BLaER1 (cell line): ENCODE results near the gene PPM1E.

ENCODE experiments used
- H3K27ac ChIP-seq: shearing (Covaris generic); formaldehyde crosslinking; 2 replicates; pipeline ENCODE4 v1.8.1; 2022
- H3K27me3 ChIP-seq: shearing (Covaris generic); formaldehyde crosslinking; 2 replicates; pipeline ENCODE4 v1.8.1; 2022
- H3K36me3 ChIP-seq: shearing (Covaris generic); formaldehyde crosslinking; 2 replicates; pipeline ENCODE4 v1.8.1; 2022
- H3K4me1 ChIP-seq: shearing (Covaris generic); formaldehyde crosslinking; 2 replicates; pipeline ENCODE4 v1.8.1; 2022
- H3K4me2 ChIP-seq: shearing (Covaris generic); formaldehyde crosslinking; 2 replicates; pipeline ENCODE4 v1.8.1; 2022
- H3K4me3 ChIP-seq: shearing (Covaris generic); formaldehyde crosslinking; 2 replicates; pipeline ENCODE4 v1.8.1; 2022
- H3K9ac ChIP-seq: shearing (Covaris generic); formaldehyde crosslinking; 2 replicates; pipeline ENCODE4 v1.8.1; 2022
- H3K9me3 ChIP-seq: shearing (Covaris generic); formaldehyde crosslinking; 2 replicates; pipeline ENCODE4 v1.8.1; 2022
- H4K20me1 ChIP-seq: shearing (Covaris generic); formaldehyde crosslinking; 2 replicates; pipeline ENCODE4 v1.8.1; 2022
- Cebpa-rat ChIP-seq: shearing (Covaris generic); IDR thresholded peaks from 2 replicates; pipeline ENCODE4 v1.8.1; 2022

PPM1E gene

DNA sequence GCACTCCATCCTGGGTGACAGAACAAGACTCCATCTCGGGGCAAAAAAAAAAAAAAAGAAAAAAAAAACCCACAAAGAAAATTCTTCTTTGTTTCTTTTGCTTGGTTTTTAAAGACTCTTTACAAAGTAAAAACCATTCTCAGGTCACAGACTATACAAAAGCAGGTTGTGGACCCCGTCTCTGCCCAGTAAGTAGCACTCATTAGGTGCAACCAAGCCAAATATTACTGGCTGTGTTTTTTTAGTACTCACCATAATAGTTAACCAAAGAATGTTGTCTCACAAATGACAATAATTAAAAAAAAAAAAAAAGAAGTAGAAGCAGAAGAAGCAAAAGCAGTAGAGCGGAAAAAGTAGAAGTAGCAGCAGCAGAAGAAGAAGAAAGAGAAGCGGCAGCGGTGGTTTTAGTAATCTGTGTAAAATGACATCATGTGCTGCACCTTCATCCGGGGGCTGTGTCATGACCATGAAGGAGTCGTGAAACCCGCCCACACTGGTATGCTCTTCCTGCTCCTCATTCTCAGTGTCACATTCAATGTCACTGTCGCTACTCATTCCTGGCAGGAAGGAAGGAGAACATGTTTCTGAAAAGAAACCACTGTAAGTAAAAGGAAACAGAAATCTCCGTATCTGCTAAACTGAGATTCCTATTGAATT, 245.6 kb downstream of the PPM1E start:
- peak overlapping the region; percentile 46; the same call in 1 of the 2 replicates for H3K27ac ChIP-seq
- peak overlapping the region; percentile 43; the same call in 1 of the 2 replicates for H3K9ac ChIP-seq
- no peak overlapping the region; the same call in 1 of the 2 replicates for H3K4me3 ChIP-seq
- peaks cover 71% of the 10 kb centered on the region for H3K4me1 ChIP-seq
- no peaks in the 10 kb centered on the region for H3K27me3 ChIP-seq
- no peaks in the 10 kb centered on the region for H4K20me1 ChIP-seq
- TF ChIP-seq Cebpa-rat = no peak
- H3K9me3 ChIP-seq = no peaks in the 10 kb centered on the region
- H3K36me3 ChIP-seq = peaks cover 11% of the 10 kb centered on the region
- peak overlapping the region; percentile 63 for H3K4me2 ChIP-seq

DNA sequence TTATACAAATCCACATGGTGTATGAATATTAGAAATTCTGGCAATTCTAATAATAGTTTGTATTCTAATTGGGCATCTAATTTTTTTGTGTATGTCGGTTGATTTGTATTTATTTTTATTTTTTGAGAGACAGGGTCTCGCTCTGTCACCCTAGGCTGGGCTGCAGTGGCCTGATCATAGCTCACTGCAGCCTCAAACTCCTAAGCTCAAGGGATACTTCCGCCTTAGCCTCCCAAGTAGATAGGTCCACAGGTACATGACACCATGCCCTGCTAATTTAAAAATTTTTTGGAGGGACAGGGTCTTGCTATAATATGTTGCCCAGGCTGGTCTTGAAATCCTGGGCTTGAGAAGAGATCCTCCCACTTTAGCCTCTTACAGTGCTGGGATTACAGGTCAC, 246.5 kb downstream of the PPM1E start:
- no peaks in the 10 kb centered on the region for H4K20me1 ChIP-seq
- TF ChIP-seq Cebpa-rat = no peak
- H3K27ac ChIP-seq = peak overlapping the region; percentile 46; the same call in 1 of the 2 replicates
- no peak overlapping the region for H3K4me3 ChIP-seq
- no peaks in the 10 kb centered on the region for H3K27me3 ChIP-seq
- peaks cover 7% of the 10 kb centered on the region for H3K36me3 ChIP-seq
- peaks cover 70% of the 10 kb centered on the region for H3K4me1 ChIP-seq
- H3K9ac ChIP-seq = no peak overlapping the region
- H3K9me3 ChIP-seq = no peaks in the 10 kb centered on the region
- peak overlapping the region; percentile 63 for H3K4me2 ChIP-seq

DNA sequence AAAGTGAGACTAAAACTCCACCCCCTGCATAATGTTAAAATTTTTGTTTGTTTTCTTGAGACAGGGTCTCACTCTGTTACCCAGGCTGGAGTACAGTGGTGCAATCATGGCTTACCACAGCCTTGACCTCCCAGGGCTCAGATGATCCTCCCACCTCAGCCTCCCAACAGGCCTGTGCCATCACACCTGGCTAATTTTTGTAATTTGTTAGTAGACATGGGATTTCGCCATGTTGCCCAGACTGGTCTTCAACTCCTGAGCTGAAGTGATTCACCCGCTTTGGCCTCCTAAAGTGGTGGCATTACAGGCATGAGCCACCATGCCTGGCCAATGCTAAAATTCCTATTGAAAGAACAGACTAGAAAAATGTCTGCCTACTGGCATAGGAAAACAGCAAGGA, 247.2 kb downstream of the PPM1E start:
- Histone ChIP-seq H3K27ac (peak overlapping the region; percentile 46; the same call in 1 of the 2 replicates), H3K4me1 (peaks cover 63% of the 10 kb centered on the region), H3K9ac (no peak overlapping the region; the same call in 1 of the 2 replicates), H4K20me1 (no peaks in the 10 kb centered on the region), H3K4me3 (no peak overlapping the region), H3K9me3 (no peaks in the 10 kb centered on the region), H3K4me2 (peak overlapping the region; percentile 63), H3K36me3 (peaks cover 12% of the 10 kb centered on the region), H3K27me3 (no peaks in the 10 kb centered on the region)
- TF ChIP-seq Cebpa-rat = no peak

DNA sequence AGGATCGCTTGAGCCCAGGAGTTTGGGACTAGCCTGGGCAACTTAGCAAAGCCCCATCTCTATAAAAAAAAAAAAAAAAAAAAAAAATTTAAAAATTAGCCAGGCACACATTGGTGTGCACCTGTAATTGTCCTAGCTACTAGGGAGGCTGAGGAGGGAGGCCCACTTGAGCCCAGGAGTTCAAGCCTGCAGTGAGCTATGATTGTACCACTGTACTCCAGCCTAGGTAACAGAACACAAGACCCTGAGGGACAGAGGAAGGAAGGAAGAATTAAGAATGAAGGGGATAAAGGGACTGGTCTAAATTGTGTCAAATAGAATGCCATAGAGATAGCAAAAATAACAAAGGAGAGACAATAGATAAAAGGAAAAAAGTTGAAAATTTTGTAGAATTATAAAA, 248.2 kb downstream of the PPM1E start:
- Histone ChIP-seq H3K36me3 (peaks cover 16% of the 10 kb centered on the region), H3K4me1 (peaks cover 53% of the 10 kb centered on the region), H3K9ac (no peak overlapping the region), H3K9me3 (no peaks in the 10 kb centered on the region), H3K27me3 (no peaks in the 10 kb centered on the region), H3K4me2 (no peak overlapping the region), H4K20me1 (no peaks in the 10 kb centered on the region), H3K4me3 (no peak overlapping the region), H3K27ac (no peak overlapping the region)
- no peak for TF ChIP-seq Cebpa-rat

DNA sequence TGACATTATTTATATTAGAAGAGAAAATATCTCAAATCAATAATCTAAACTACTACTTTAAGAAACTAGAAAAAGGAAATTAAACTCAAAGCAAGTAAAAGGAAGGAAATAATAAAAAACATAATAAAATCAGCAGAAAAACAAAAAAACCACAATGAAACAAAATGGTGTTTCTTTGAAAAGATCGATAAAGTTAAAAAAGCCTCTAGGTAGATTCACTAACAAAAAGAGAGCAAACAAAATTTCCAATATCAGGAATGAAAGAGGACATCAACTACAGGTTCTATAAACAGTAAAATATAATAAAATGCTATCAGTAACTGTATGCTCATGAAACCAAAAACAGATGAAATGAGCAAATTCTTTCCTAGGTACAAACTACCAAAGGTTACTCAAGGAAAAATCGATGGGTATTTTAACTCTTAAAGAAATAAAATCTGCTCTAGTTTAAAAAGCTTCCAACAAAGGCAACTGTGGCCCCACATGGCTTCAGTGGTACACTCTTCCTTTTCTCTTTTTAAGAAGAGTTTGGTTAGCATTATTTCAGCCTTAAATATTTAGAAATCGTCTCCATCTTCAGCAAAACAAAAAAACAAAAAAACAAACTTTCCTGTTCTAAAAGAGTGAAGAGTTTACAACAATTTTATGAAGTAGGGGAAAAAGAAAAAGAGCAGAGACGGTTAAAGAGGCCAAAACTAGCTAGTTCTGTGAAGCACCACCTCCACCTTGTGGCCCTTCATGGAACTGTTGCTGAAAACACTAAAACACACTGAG, 248.9 kb downstream of the PPM1E start:
- Histone ChIP-seq H3K27ac (peak overlapping the region; percentile 68), H3K4me3 (no peak overlapping the region), H3K9me3 (no peaks in the 10 kb centered on the region), H3K9ac (peak overlapping the region; percentile 55; the same call in 1 of the 2 replicates), H3K36me3 (peaks cover 22% of the 10 kb centered on the region), H4K20me1 (no peaks in the 10 kb centered on the region), H3K4me1 (peaks cover 48% of the 10 kb centered on the region), H3K27me3 (no peaks in the 10 kb centered on the region), H3K4me2 (peak overlapping the region; percentile 39)
- TF ChIP-seq Cebpa-rat = no peak

DNA sequence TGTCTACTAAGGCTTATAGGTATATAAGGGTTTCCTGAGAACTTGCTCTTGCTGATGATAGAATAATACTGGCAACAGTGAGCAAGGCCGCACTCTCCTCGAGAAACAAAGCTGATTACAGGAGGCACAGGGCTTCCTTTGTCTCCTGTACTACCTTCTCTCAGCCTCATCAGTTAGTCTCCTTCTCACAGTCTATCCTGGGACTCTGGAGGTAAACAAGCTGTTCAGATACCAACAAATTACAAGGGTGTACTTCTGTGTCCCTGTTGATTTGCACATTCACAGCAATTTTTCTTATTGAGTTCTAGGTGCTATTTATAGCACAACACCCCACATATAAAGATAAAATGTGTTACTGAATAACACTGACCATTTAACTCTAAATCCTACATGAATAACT, 252.3 kb downstream of the PPM1E start:
- Histone ChIP-seq H3K4me3 (no peak overlapping the region), H3K27me3 (no peaks in the 10 kb centered on the region), H3K27ac (no peak overlapping the region), H3K9me3 (no peaks in the 10 kb centered on the region), H3K4me2 (no peak overlapping the region), H3K9ac (no peak overlapping the region), H3K36me3 (peaks cover 48% of the 10 kb centered on the region), H3K4me1 (peaks cover 14% of the 10 kb centered on the region), H4K20me1 (no peaks in the 10 kb centered on the region)
- TF ChIP-seq Cebpa-rat = no peak

DNA sequence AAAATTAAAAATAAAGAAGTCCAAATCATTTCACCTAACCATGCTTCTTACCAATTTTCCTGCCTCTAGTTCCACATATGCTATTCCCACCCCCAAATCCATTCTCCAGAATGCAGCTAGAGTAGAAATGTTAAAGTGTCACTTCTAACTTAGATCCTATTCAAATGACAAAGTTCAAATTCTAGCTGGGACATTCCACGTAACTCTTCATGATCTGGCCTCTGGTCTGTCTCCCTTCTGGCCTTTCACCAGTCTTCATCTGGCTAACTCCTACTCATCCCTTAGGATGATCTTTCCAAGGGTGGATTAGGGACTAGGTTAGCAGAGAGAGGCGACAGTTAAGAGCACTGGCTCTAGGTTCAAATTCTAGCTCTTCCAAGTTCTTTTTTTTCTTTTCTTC, 253.1 kb downstream of the PPM1E start:
- Histone ChIP-seq H3K27me3 (no peaks in the 10 kb centered on the region), H3K4me2 (no peak overlapping the region), H3K9me3 (no peaks in the 10 kb centered on the region), H4K20me1 (no peaks in the 10 kb centered on the region), H3K9ac (no peak overlapping the region), H3K27ac (no peak overlapping the region), H3K36me3 (peaks cover 55% of the 10 kb centered on the region), H3K4me3 (no peak overlapping the region), H3K4me1 (peaks cover 11% of the 10 kb centered on the region)
- no peak for TF ChIP-seq Cebpa-rat

DNA sequence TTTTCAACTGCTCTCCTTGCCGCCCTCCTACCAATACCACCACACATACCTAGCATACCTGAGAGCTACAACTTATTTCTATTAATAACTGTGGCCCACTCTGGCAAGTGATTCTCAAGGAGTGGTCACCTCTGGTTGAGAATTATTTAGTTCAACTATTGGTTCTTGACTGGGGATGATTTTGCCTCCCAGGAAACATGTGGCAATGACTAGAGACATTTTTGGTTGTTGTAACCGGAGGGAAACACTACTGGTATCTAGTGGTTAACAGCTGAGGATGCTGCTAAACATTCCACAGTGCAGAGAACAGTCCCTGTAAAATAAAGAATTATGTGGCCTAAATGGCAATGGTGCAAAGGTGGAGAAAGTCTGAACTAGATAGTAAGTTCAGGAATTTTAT, 254.4 kb downstream of the PPM1E start:
- peaks cover 14% of the 10 kb centered on the region for H3K4me1 ChIP-seq
- H3K27ac ChIP-seq = no peak overlapping the region
- H3K27me3 ChIP-seq = no peaks in the 10 kb centered on the region
- H3K36me3 ChIP-seq = peaks cover 62% of the 10 kb centered on the region
- H4K20me1 ChIP-seq = no peaks in the 10 kb centered on the region
- no peaks in the 10 kb centered on the region for H3K9me3 ChIP-seq
- TF ChIP-seq Cebpa-rat = no peak
- H3K9ac ChIP-seq = no peak overlapping the region
- H3K4me2 ChIP-seq = no peak overlapping the region
- no peak overlapping the region for H3K4me3 ChIP-seq

DNA sequence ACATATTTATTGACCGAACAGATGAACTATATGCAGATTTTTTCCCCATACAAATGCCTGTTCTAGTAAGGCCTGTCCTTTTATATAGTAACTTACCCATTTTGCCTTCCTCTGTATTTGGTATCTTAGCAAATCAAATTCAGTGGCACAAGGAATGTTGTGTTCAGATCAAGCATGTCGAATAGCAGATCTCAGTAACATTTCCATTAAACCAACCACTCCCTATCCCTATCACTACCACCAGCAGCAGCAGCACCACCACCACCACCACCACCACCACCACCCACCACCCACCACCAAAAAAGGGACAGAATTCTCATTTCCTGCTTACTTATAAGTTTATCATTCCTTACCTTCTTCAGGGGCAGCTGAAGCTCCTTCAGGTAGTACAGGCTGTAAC, 256.3 kb downstream of the PPM1E start:
- Histone ChIP-seq H3K36me3 (peaks cover 71% of the 10 kb centered on the region), H3K27ac (no peak overlapping the region), H3K4me2 (no peak overlapping the region), H3K9me3 (no peaks in the 10 kb centered on the region), H4K20me1 (no peaks in the 10 kb centered on the region), H3K27me3 (no peaks in the 10 kb centered on the region), H3K4me1 (peaks cover 14% of the 10 kb centered on the region), H3K9ac (no peak overlapping the region), H3K4me3 (no peak overlapping the region)
- TF ChIP-seq Cebpa-rat = no peak

DNA sequence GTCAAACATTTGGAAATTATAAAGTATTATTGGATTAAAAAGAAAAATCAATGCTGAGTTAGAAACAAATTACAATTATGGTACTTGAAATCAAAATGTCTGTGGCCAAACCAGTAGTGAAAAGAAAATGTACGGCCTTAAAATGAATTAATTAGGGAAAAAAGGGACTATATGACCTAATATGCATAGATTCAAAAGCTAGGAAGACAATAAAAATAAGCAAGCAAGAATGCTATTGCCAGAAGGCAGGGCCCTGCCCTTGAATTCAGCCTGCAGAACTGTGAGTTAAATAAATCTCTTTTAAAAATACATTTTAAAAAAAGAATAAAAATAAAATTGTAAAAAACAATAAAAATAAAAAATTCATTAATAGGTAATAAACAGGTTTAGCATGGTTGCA, 262.4 kb downstream of the PPM1E start:
- H3K4me3 ChIP-seq = no peak overlapping the region
- H3K27ac ChIP-seq = no peak overlapping the region
- H3K9ac ChIP-seq = no peak overlapping the region
- peaks cover 54% of the 10 kb centered on the region for H3K36me3 ChIP-seq
- TF ChIP-seq Cebpa-rat = no peak
- no peaks in the 10 kb centered on the region for H3K27me3 ChIP-seq
- no peaks in the 10 kb centered on the region for H4K20me1 ChIP-seq
- H3K4me2 ChIP-seq = no peak overlapping the region
- H3K4me1 ChIP-seq = peaks cover 14% of the 10 kb centered on the region
- H3K9me3 ChIP-seq = peaks cover 4% of the 10 kb centered on the region; the same call in 1 of the 2 replicates
